Right atrium auricular region (tissue), 2 donors: Measurements from ENCODE around the gene CUL7. TPM values are rescaled to one million over a fixed set of nuclear protein-coding genes. Genes with fewer than 3 reads are reported as not detected.

Experiments used
- DNase-seq: peaks from one replicate; pipeline ENCODE4 v3.0.0-alpha.2; 2019; ENCODE audit warnings: low spot score
- H3K27ac ChIP-seq, 2 donors: fragments of 200-600 bp; sonication (generic); 1 replicate in 1 of 2; 2 replicates in 1 of 2; pipeline ENCODE4 v1.5.1; 2016 to 2019
- H3K27me3 ChIP-seq, 2 donors: fragments of 200-600 bp; sonication (generic); one replicate each; pipeline versions ENCODE4 v1.5.1 to v1.6.0; 2017 to 2019
- H3K36me3 ChIP-seq: fragments of 200-600 bp; sonication (generic); one replicate; pipeline ENCODE4 v1.5.1; 2016
- H3K4me1 ChIP-seq, 2 donors: fragments of 200-600 bp; sonication (generic); one replicate each; pipeline versions ENCODE4 v1.5.1 to v1.6.0; 2017 to 2019
- H3K4me3 ChIP-seq, 2 donors: fragments of 200-600 bp; sonication (generic); 1 replicate in 1 of 2; 2 replicates in 1 of 2; pipeline ENCODE4 v1.5.1; 2017 to 2019; ENCODE audit warnings: mild to moderate bottlenecking in 1 of 2, moderate library complexity in 1 of 2
- H3K9me3 ChIP-seq, 2 donors: fragments of 200-600 bp; sonication (generic); one replicate each; pipeline ENCODE4 v1.5.1; 2019
- CTCF ChIP-seq, 2 donors: fragments of 200-600 bp; sonication (generic); IDR thresholded peaks; one replicate each; pipeline ENCODE4 v1.5.1; 2019; ENCODE audit warnings: antibody characterized with exemption in 2 of 2
- total RNA-seq, 2 donors: library from RNA; depleted of rRNA; stranded (reverse); fragments of >200 nt; gene quantifications; one replicate each; pipeline ENCODE4 v1.1.0, GENCODE V29; 2016

CUL7 gene
- total RNA-seq, 2 donors from 2014 or later = 6.5 to 9.0 TPM

- peaks cover 24% of the 10 kb centered on the region for H3K36me3 ChIP-seq
Measured at GRCh38 chr6:43076464-43077332, 23.0 kb upstream of the CUL7 start.

GRCh38 chr6:43075670-43076463 is 22.2 kb upstream of the CUL7 start, which contains the start of gene PTK7:
Gene PTK7 (plus strand): TSS chr6:43076314. CDS start chr6:43076489, 175 bp downstream.
- Histone ChIP-seq H3K4me1 (peaks cover 0 to 21% of the 10 kb centered on the region in 2 donors), H3K4me3 (peak within 1 kb of the TSS; percentile 59 to 64), H3K36me3 (peaks cover 31% of the 10 kb centered on the region), H3K9me3 (no peaks in the 10 kb centered on the region), H3K27me3 (no peaks in the 10 kb centered on the region), H3K27ac (no peak within 1 kb of the TSS)
- no peak for DNase-seq
- no peak for TF ChIP-seq CTCF (IDR thresholded peaks at IDR 0.05)

More at GRCh38 chr6:43076464-43077332, 23.0 kb upstream of the CUL7 start:
- Histone ChIP-seq H3K9me3 (no peaks in the 10 kb centered on the region), H3K4me3 (peak overlapping the region; percentile 59 to 64), H3K27ac (no peak overlapping the region), H3K4me1 (peaks cover 0 to 21% of the 10 kb centered on the region in 2 donors), H3K27me3 (no peaks in the 10 kb centered on the region)
- TF ChIP-seq CTCF (IDR thresholded peaks at IDR 0.05) = no peak
- no peak for DNase-seq

DNA sequence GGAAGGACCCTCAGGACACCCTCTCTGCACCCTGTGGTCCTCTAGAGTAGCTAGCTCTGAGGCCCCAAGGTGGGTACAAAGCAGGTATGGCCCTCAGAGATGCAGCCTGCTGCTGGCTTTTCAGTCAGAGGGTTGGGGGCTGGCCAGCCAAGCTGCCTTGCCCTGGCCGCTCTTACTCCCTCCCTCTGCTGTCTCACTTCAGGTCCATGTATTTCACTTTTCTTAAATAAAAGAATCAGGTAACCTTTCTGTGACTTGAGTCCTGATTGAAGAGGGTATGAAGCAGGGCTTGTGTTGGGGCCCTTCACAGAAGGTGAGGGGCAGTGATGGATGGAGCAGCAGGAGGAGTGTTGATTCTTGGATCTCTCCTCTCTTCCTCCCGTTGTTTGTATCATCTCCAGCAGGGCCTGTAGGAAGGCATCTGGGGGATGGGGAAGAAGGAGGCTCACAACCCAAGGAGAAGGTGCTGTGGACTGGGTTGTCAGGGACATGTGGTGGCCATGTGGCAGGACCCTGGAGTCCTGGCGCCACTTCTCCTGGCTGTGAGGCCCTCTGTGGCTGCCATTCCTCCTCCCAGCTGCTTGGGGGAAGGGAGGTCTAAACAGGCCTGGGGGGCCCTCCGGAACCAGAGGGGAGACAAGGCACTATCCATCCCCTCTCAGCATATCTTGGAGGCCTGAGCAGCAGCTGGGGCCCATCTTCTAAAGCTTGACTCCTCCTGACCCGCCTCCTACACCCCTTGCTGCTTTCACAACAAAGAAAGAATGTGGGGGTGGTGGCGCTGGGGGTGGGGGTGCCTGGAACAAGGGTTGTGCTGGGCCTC is 21.4 kb upstream of the CUL7 start:
- Histone ChIP-seq H3K27ac (no peak overlapping the region), H3K36me3 (peaks cover 36% of the 10 kb centered on the region), H3K4me3 (no peak overlapping the region), H3K27me3 (no peaks in the 10 kb centered on the region), H3K4me1 (peaks cover 0 to 21% of the 10 kb centered on the region in 2 donors), H3K9me3 (no peaks in the 10 kb centered on the region)
- no peak for TF ChIP-seq CTCF (IDR thresholded peaks at IDR 0.05)
- no peak for DNase-seq

DNA sequence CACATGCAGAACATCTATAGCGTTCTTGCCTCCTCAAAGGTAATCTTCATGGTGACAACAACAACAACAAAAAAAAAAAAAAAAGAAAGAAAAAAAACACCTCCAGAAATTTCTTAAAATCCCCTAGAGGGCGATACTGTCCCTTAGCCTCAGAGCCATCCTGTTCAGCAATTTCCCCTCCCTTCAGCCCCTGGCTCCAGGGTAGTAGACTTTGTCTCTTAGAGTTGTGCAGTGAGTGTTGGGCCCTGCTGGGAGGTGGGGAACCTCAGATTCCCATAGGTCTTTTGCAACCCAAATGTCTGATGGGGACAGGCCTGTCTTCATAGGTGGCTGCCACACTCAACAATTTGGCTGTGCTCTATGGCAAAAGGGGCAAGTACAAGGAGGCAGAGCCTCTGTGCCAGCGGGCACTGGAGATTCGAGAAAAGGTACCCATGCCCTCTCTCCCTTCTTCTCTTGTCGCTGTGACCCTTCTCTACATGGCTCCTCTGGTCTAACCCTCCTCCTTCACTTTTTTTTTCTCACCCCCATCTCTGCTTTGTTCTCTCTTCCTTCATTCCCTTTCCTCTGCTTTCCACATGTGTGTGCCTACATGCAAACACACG is 16.5 kb upstream of the CUL7 start:
- Histone ChIP-seq H3K4me3 (no peak overlapping the region), H3K27me3 (no peaks in the 10 kb centered on the region), H3K36me3 (peaks cover 54% of the 10 kb centered on the region), H3K4me1 (no peaks in the 10 kb centered on the region), H3K27ac (no peak overlapping the region), H3K9me3 (no peaks in the 10 kb centered on the region)
- no peak for DNase-seq
- TF ChIP-seq CTCF (IDR thresholded peaks at IDR 0.05) = peak in 1 of 2 donors; percentile 55

GRCh38 chr6:43062818-43063217 is 9.2 kb upstream of the CUL7 start:
- H3K9me3 ChIP-seq = no peaks in the 10 kb centered on the region
- no peaks in the 10 kb centered on the region for H3K27me3 ChIP-seq
- no peak for TF ChIP-seq CTCF (IDR thresholded peaks at IDR 0.05)
- DNase-seq = no peak
- H3K27ac ChIP-seq = peak overlapping the region in 1 of 2 donors; percentile 95
- peaks cover 41% of the 10 kb centered on the region for H3K36me3 ChIP-seq
- no peak overlapping the region for H3K4me3 ChIP-seq
- peaks cover 0 to 41% of the 10 kb centered on the region in 2 donors for H3K4me1 ChIP-seq
